Liver (tissue), 3 donors: ENCODE measurements around the gene ZNF579.

Source experiments
- FOXA2 ChIP-seq: IDR thresholded peaks from 2 replicates; pipeline ENCODE4 v1.6.1; 2016; ENCODE audit warnings: antibody characterized with exemption
- GABPA ChIP-seq, 2 donors: IDR thresholded peaks in 1 of 2; conservative IDR thresholded peaks in 1 of 2; 2 replicates each; pipeline ENCODE4 v1.6.1; 2016; ENCODE audit warnings: antibody characterized with exemption in 2 of 2, mild to moderate bottlenecking in 1 of 2, moderate library complexity in 1 of 2
- SP1 ChIP-seq: IDR thresholded peaks from 2 replicates; pipeline ENCODE4 v1.6.1; 2018; ENCODE audit warnings: antibody characterized with exemption, mild to moderate bottlenecking
- TAF1 ChIP-seq: conservative IDR thresholded peaks from 2 replicates; pipeline ENCODE4 v1.6.1; 2016; ENCODE audit warnings: antibody characterized with exemption, mild to moderate bottlenecking
- YY1 ChIP-seq: IDR thresholded peaks from 2 replicates; pipeline ENCODE4 v1.6.1; 2016; ENCODE audit warnings: antibody characterized with exemption, mild to moderate bottlenecking
- TF ChIP-seq, protein P1 (sequence below): fragments of 150-350 bp; IDR thresholded peaks from 2 replicates; pipeline ENCODE4 v1.5.1; 2017; ENCODE audit warnings: improper control_type of control experiment, low read depth, low read length; ENCODE audit not compliant: missing input control
- TF ChIP-seq, protein P2 (sequence below): IDR thresholded peaks from 2 replicates; pipeline ENCODE4 v1.6.1; 2016; ENCODE audit warnings: antibody characterized with exemption
- donor health status: healthy.
- donor health status: healthy.

DNA sequence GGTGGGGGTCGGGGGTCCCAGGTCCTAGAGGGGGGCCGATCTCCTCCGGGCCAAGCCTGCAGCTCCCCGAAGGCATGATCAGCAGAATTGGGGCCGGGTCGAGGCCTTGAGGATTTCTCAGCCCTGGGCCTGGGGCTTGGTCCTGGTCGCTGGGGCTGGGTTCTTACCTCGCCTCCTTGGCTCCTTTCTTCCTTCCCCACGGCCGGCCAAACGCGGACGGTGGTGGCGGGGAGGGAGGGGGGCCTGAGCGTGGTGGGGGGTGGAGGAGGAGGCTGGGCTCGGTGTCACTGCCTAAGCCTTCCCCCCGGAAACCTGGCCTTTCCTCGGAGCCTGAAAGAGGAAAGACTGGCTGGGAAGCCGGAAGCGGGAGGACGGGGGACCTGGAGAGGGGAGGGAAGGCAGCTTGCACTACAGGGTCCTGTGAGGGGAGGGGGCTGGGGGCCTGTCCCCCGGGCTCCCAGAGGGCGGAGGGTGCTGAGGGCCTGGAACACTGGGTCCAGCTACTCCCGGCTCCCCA lies at the start of gene ZNF579:
- TF ChIP-seq TAF1 (no peak), GABPA (IDR thresholded peaks at IDR 0.05 in 1 of 2, conservative IDR thresholded peaks at IDR 0.05 in 1 of 2) (peak; percentile 87 to 90), YY1 (peak; percentile 42), FOXA2 (no peak), SP1 (peak; percentile 7)
- TF ChIP-seq, protein P1, sequence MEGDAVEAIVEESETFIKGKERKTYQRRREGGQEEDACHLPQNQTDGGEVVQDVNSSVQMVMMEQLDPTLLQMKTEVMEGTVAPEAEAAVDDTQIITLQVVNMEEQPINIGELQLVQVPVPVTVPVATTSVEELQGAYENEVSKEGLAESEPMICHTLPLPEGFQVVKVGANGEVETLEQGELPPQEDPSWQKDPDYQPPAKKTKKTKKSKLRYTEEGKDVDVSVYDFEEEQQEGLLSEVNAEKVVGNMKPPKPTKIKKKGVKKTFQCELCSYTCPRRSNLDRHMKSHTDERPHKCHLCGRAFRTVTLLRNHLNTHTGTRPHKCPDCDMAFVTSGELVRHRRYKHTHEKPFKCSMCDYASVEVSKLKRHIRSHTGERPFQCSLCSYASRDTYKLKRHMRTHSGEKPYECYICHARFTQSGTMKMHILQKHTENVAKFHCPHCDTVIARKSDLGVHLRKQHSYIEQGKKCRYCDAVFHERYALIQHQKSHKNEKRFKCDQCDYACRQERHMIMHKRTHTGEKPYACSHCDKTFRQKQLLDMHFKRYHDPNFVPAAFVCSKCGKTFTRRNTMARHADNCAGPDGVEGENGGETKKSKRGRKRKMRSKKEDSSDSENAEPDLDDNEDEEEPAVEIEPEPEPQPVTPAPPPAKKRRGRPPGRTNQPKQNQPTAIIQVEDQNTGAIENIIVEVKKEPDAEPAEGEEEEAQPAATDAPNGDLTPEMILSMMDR = no peak
- TF ChIP-seq, protein P2, sequence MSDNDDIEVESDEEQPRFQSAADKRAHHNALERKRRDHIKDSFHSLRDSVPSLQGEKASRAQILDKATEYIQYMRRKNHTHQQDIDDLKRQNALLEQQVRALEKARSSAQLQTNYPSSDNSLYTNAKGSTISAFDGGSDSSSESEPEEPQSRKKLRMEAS = no peak
